Nephron (organoid): ENCODE data around the gene LPP.

Source experiments
- H3K27ac Mint-ChIP-seq, 3 experiments: 2 replicates each; pipeline ENCODE4 v1.8.0; 2020; ENCODE audit warnings: mixed read lengths in 3 of 3, mild to moderate bottlenecking in 2 of 3, moderate library complexity in 1 of 3
- H3K27me3 Mint-ChIP-seq: 2 replicates; pipeline ENCODE4 v1.8.0; 2021; ENCODE audit warnings: low read depth, mild to moderate bottlenecking, moderate library complexity, mixed read lengths
- H3K36me3 Mint-ChIP-seq: 2 replicates; pipeline ENCODE4 v1.8.0; 2020; ENCODE audit warnings: low read depth, mixed read lengths
- H3K4me1 Mint-ChIP-seq: 2 replicates; pipeline ENCODE4 v1.8.0; 2020; ENCODE audit warnings: mixed read lengths
- H3K4me3 Mint-ChIP-seq, 3 experiments: 2 replicates each; pipeline ENCODE4 v1.8.0; 2020; ENCODE audit warnings: mild to moderate bottlenecking in 3 of 3, mixed read lengths in 3 of 3, moderate library complexity in 2 of 3
- H3K9me3 Mint-ChIP-seq: 2 replicates; pipeline ENCODE4 v1.8.0; 2020; ENCODE audit warnings: mixed read lengths
- CTCF ChIP-seq, 3 experiments: fragments of 200-600 bp; sonication (generic); IDR thresholded peaks; one replicate each; pipeline ENCODE4 v1.5.0; 2021; ENCODE audit warnings: antibody characterized with exemption in 3 of 3; ENCODE audit not compliant: unreplicated experiment in 3 of 3

The LPP gene

GRCh38 chr3:188931036-188931435, 777.1 kb downstream of the LPP start:
- Mint-ChIP-seq H3K27me3 (peaks cover 9% of the 10 kb centered on the region), H3K9me3 (no peaks in the 10 kb centered on the region), H3K4me3 (no peak overlapping the region), H3K27ac (peak overlapping the region; percentile 11 to 54 (median 26)), H3K4me1 (peaks cover 42% of the 10 kb centered on the region), H3K36me3 (no peaks in the 10 kb centered on the region)
- no peak for TF ChIP-seq CTCF (IDR thresholded peaks at IDR 0.05; ENCODE audit: unreplicated experiment in 3 of 3)

- Mint-ChIP-seq H3K27ac (peak overlapping the region; percentile 11 to 54 (median 26)), H3K4me1 (peaks cover 37% of the 10 kb centered on the region), H3K4me3 (no peak overlapping the region), H3K36me3 (no peaks in the 10 kb centered on the region), H3K27me3 (peaks cover 7% of the 10 kb centered on the region), H3K9me3 (no peaks in the 10 kb centered on the region)
- no peak for TF ChIP-seq CTCF (IDR thresholded peaks at IDR 0.05; ENCODE audit: unreplicated experiment in 3 of 3)
These were observed 777.6 kb downstream of the LPP start for GRCh38 chr3:188931531-188931930.

GRCh38 chr3:188934989-188935388, 781.0 kb downstream of the LPP start:
- H3K27ac Mint-ChIP-seq, result no peak overlapping the region
- no peaks in the 10 kb centered on the region for H3K36me3 Mint-ChIP-seq
- H3K4me1 Mint-ChIP-seq, result peaks cover 26% of the 10 kb centered on the region
- H3K9me3 Mint-ChIP-seq, result no peaks in the 10 kb centered on the region
- no peaks in the 10 kb centered on the region for H3K27me3 Mint-ChIP-seq
- TF ChIP-seq CTCF (IDR thresholded peaks at IDR 0.05; ENCODE audit: unreplicated experiment in 3 of 3), result no peak
- H3K4me3 Mint-ChIP-seq, result no peak overlapping the region

GRCh38 chr3:188936597-188937107, 782.7 kb downstream of the LPP start:
- H3K27ac Mint-ChIP-seq, result no peak overlapping the region
- no peak for TF ChIP-seq CTCF (IDR thresholded peaks at IDR 0.05; ENCODE audit: unreplicated experiment in 3 of 3)
- H3K27me3 Mint-ChIP-seq, result no peaks in the 10 kb centered on the region
- peaks cover 12% of the 10 kb centered on the region for H3K4me1 Mint-ChIP-seq
- H3K9me3 Mint-ChIP-seq, result no peaks in the 10 kb centered on the region
- no peak overlapping the region for H3K4me3 Mint-ChIP-seq
- H3K36me3 Mint-ChIP-seq, result no peaks in the 10 kb centered on the region

GRCh38 chr3:188937389-188937788, 783.4 kb downstream of the LPP start:
- TF ChIP-seq CTCF (IDR thresholded peaks at IDR 0.05; ENCODE audit: unreplicated experiment in 3 of 3), result no peak
- Mint-ChIP-seq H3K4me3 (no peak overlapping the region), H3K4me1 (peaks cover 10% of the 10 kb centered on the region), H3K27ac (no peak overlapping the region), H3K27me3 (no peaks in the 10 kb centered on the region), H3K36me3 (no peaks in the 10 kb centered on the region), H3K9me3 (no peaks in the 10 kb centered on the region)

- no peak for TF ChIP-seq CTCF (IDR thresholded peaks at IDR 0.05; ENCODE audit: unreplicated experiment in 3 of 3)
These were observed 785.0 kb downstream of the LPP start for GRCh38 chr3:188938999-188939398.

More at GRCh38 chr3:188938999-188939398, 785.0 kb downstream of the LPP start:
- Mint-ChIP-seq H3K4me1 (peaks cover 15% of the 10 kb centered on the region), H3K27ac (no peak overlapping the region), H3K36me3 (no peaks in the 10 kb centered on the region), H3K9me3 (no peaks in the 10 kb centered on the region), H3K4me3 (no peak overlapping the region), H3K27me3 (no peaks in the 10 kb centered on the region)
